ENCODE measurements around the gene ADAMTSL4.

ADAMTSL4 gene

GRCh38 chr1:150552911-150553289, 3.7 kb downstream of the ADAMTSL4 start:
- no peak for TF ChIP-seq NFIC (IDR thresholded peaks at IDR 0.05)
- TF ChIP-seq TAF1 (IDR thresholded peaks at IDR 0.05; ENCODE audit: low read depth) = no peak
- TF ChIP-seq TCF12 (IDR thresholded peaks at IDR 0.05; ENCODE audit: low read depth) = no peak
- TF ChIP-seq USF1 (IDR thresholded peaks at IDR 0.05) = no peak
- TF ChIP-seq REST (IDR thresholded peaks at IDR 0.05; ENCODE audit: low read depth) = no peak
- no peak for TF ChIP-seq TEAD4 (IDR thresholded peaks at IDR 0.05)

GRCh38 chr1:150553392-150554085, 4.3 kb downstream of the ADAMTSL4 start:
- no peak for TF ChIP-seq REST (IDR thresholded peaks at IDR 0.05; ENCODE audit: low read depth)
- no peak for TF ChIP-seq CEBPB (IDR thresholded peaks at IDR 0.05)
- no peak for TF ChIP-seq USF1 (IDR thresholded peaks at IDR 0.05)
- TF ChIP-seq EGR1 (IDR thresholded peaks at IDR 0.05) = no peak
- TF ChIP-seq ZBTB7A (IDR thresholded peaks at IDR 0.05; ENCODE audit: low read depth) = no peak
- TF ChIP-seq FOXM1 (IDR thresholded peaks at IDR 0.05; ENCODE audit: borderline replicate concordance, low read depth) = no peak
- TF ChIP-seq EP300 (IDR thresholded peaks at IDR 0.05; ENCODE audit: borderline replicate concordance) = no peak
- TF ChIP-seq MAX (IDR thresholded peaks at IDR 0.05) = no peak
- TF ChIP-seq CREB1 (IDR thresholded peaks at IDR 0.05; ENCODE audit: low read depth) = no peak
- no peak for TF ChIP-seq RAD21 (IDR thresholded peaks at IDR 0.05; ENCODE audit: low read depth)
- TF ChIP-seq TCF12 (IDR thresholded peaks at IDR 0.05; ENCODE audit: low read depth) = no peak
- no peak for TF ChIP-seq TAF1 (IDR thresholded peaks at IDR 0.05; ENCODE audit: low read depth)
- TF ChIP-seq TEAD4 (IDR thresholded peaks at IDR 0.05) = no peak

- TF ChIP-seq USF1 (IDR thresholded peaks at IDR 0.05) (no peak), REST (IDR thresholded peaks at IDR 0.05; ENCODE audit: low read depth) (no peak), CREB1 (IDR thresholded peaks at IDR 0.05; ENCODE audit: low read depth) (no peak), ZBTB7A (IDR thresholded peaks at IDR 0.05; ENCODE audit: low read depth) (no peak), TAF1 (IDR thresholded peaks at IDR 0.05; ENCODE audit: low read depth) (no peak), EGR1 (IDR thresholded peaks at IDR 0.05) (no peak), YY1 (IDR thresholded peaks at IDR 0.05; ENCODE audit: low read depth) (no peak), TCF12 (IDR thresholded peaks at IDR 0.05; ENCODE audit: low read depth) (no peak), TEAD4 (IDR thresholded peaks at IDR 0.05) (no peak), RAD21 (IDR thresholded peaks at IDR 0.05; ENCODE audit: low read depth) (no peak), CEBPB (IDR thresholded peaks at IDR 0.05) (no peak), NFIC (IDR thresholded peaks at IDR 0.05) (no peak), MAX (IDR thresholded peaks at IDR 0.05) (no peak)
These were observed 4.9 kb downstream of the ADAMTSL4 start for GRCh38 chr1:150554086-150554452.

GRCh38 chr1:150555198-150555970, 6.2 kb downstream of the ADAMTSL4 start:
- TF ChIP-seq USF1 (IDR thresholded peaks at IDR 0.05) (no peak), MAX (IDR thresholded peaks at IDR 0.05) (no peak), TAF1 (IDR thresholded peaks at IDR 0.05; ENCODE audit: low read depth) (no peak), EP300 (IDR thresholded peaks at IDR 0.05; ENCODE audit: borderline replicate concordance) (no peak), NFIC (IDR thresholded peaks at IDR 0.05) (no peak), RAD21 (IDR thresholded peaks at IDR 0.05; ENCODE audit: low read depth) (no peak), REST (IDR thresholded peaks at IDR 0.05; ENCODE audit: low read depth) (no peak), FOXM1 (IDR thresholded peaks at IDR 0.05; ENCODE audit: borderline replicate concordance, low read depth) (no peak), TCF12 (IDR thresholded peaks at IDR 0.05; ENCODE audit: low read depth) (no peak), ZBTB7A (IDR thresholded peaks at IDR 0.05; ENCODE audit: low read depth) (no peak), EGR1 (IDR thresholded peaks at IDR 0.05) (no peak), TEAD4 (IDR thresholded peaks at IDR 0.05) (no peak), CEBPB (IDR thresholded peaks at IDR 0.05) (no peak), YY1 (IDR thresholded peaks at IDR 0.05; ENCODE audit: low read depth) (no peak), CREB1 (IDR thresholded peaks at IDR 0.05; ENCODE audit: low read depth) (no peak)
